Inflammatory macrophage (primary cell): ENCODE results near the gene EXOC2.

Experiments used
- DNase-seq, 2 donors: peaks; one replicate each; pipeline ENCODE4 v3.0.0-alpha.2; 2020 to 2022

The EXOC2 gene

GRCh38 chr6:441126-441920 lies 251.6 kb downstream of the EXOC2 start:
- DNase-seq = no peak

GRCh38 chr6:439641-440167 lies 253.2 kb downstream of the EXOC2 start:
- no peak for DNase-seq

GRCh38 chr6:438634-439170 lies 254.2 kb downstream of the EXOC2 start:
- DNase-seq = no peak

GRCh38 chr6:437037-437392 lies 255.9 kb downstream of the EXOC2 start:
- no peak for DNase-seq

GRCh38 chr6:436308-437036 lies 256.5 kb downstream of the EXOC2 start:
- DNase-seq = no peak

- no peak for DNase-seq
These were observed 257.3 kb downstream of the EXOC2 start for GRCh38 chr6:435441-436307.
